Neural crest cell (in vitro differentiated cells): ENCODE results near the gene CTDSPL. TPM values are rescaled to one million over a fixed set of nuclear protein-coding genes. Genes with fewer than 3 reads are reported as not detected.
A peak's percentile ranks its signal among the peaks of the same experiment; 100 is the strongest.
"Not testable (repeated sequence)": the region's sequence is repeated elsewhere in the genome, so short reads cannot be mapped to it uniquely, and the experiment has no call there.

Experiments used
- DNase-seq: peaks from one replicate; pipeline ENCODE4 v3.0.0; 2021; ENCODE audit warnings: low read depth, mixed read lengths, low spot score
- H3K27ac Mint-ChIP-seq: one replicate; pipeline ENCODE4 v1.8.0; 2021; ENCODE audit warnings: mild to moderate bottlenecking, mixed read lengths; ENCODE audit not compliant: unreplicated experiment
- H3K27me3 Mint-ChIP-seq: 2 replicates; pipeline ENCODE4 v1.8.0; 2021; ENCODE audit warnings: low read depth, mild to moderate bottlenecking, mixed read lengths
- H3K36me3 Mint-ChIP-seq: 2 replicates; pipeline ENCODE4 v1.8.0; 2021; ENCODE audit warnings: low read depth, mild to moderate bottlenecking, mixed read lengths
- H3K4me1 Mint-ChIP-seq: 2 replicates; pipeline ENCODE4 v1.8.0; 2021; ENCODE audit warnings: mixed read lengths
- H3K4me3 Mint-ChIP-seq: one replicate; pipeline ENCODE4 v1.8.0; 2021; ENCODE audit warnings: mild to moderate bottlenecking, mixed read lengths
- H3K9me3 Mint-ChIP-seq: 2 replicates; pipeline ENCODE4 v1.8.0; 2021; ENCODE audit warnings: mixed read lengths
- microRNA-seq: library from miRNA; unstranded; fragments of <30 nt; microRNA quantifications from one replicate; pipeline ENCODE4, GENCODE V29; 2020
- total RNA-seq: library from RNA; stranded (reverse); gene quantifications from 2 replicates; pipeline ENCODE4 v1.2.1, GENCODE V29; 2021
- TF ChIP-seq, protein P1 (sequence below): fragments of 200-600 bp; sonication (generic); conservative IDR thresholded peaks from 2 replicates; pipeline ENCODE4 v1.5.0; 2021; ENCODE audit warnings: antibody characterized with exemption, mild to moderate bottlenecking

The CTDSPL gene
- total RNA-seq, 1 donor from 2014 or later: 42.2 TPM

DNA sequence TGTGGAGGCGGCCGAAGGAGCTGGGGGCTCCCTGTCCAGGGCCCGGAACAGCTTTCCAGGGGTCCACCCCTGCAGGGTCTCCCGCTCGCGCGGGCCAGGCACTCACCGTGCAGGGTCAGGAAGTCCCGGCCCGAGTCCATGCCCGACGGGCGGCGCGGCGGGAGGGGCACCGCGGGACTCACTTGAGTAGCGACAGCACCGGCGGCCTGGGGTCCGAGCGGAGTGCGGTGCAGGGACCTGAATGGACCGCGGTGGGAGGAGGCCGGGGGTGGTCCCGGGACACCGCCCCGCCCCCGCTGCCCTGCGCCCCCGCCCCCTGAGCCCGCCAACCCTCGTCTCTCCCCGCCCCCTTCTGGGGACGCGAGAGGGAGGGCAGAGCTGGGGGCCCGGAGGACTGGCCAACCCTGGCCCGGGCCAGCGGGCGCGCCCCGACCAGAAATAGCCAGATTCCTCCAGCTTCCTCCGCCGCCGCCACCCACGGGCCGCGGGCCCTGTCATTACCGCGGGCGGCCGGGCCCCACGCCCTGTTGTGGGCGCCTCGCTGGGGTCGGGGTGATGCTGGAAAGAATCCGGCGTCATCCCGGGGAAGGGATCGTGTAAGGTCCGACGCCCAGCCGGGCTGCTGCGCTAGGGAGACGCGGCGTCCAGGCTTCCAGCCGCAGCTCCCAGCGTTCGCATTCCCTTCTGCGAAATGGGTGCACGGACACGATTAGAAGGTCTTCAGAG lies 167.9 kb downstream of the CTDSPL start, which contains the start of gene PLCD1:
PLCD1 (minus strand) TSS at position 243 of the 726 bp plus-strand sequence; CDS start at position 140, 103 bp downstream.
- Mint-ChIP-seq H3K27me3 (peaks cover 17% of the 10 kb centered on the region), H3K9me3 (no peaks in the 10 kb centered on the region), H3K4me3 (peak within 1 kb of the TSS; percentile 95), H3K27ac (no peak within 1 kb of the TSS), H3K4me1 (peaks cover 24% of the 10 kb centered on the region), H3K36me3 (no peaks in the 10 kb centered on the region)
- DNase-seq: peak; percentile 65
- TF ChIP-seq, protein P1, sequence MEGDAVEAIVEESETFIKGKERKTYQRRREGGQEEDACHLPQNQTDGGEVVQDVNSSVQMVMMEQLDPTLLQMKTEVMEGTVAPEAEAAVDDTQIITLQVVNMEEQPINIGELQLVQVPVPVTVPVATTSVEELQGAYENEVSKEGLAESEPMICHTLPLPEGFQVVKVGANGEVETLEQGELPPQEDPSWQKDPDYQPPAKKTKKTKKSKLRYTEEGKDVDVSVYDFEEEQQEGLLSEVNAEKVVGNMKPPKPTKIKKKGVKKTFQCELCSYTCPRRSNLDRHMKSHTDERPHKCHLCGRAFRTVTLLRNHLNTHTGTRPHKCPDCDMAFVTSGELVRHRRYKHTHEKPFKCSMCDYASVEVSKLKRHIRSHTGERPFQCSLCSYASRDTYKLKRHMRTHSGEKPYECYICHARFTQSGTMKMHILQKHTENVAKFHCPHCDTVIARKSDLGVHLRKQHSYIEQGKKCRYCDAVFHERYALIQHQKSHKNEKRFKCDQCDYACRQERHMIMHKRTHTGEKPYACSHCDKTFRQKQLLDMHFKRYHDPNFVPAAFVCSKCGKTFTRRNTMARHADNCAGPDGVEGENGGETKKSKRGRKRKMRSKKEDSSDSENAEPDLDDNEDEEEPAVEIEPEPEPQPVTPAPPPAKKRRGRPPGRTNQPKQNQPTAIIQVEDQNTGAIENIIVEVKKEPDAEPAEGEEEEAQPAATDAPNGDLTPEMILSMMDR: no peak

DNA sequence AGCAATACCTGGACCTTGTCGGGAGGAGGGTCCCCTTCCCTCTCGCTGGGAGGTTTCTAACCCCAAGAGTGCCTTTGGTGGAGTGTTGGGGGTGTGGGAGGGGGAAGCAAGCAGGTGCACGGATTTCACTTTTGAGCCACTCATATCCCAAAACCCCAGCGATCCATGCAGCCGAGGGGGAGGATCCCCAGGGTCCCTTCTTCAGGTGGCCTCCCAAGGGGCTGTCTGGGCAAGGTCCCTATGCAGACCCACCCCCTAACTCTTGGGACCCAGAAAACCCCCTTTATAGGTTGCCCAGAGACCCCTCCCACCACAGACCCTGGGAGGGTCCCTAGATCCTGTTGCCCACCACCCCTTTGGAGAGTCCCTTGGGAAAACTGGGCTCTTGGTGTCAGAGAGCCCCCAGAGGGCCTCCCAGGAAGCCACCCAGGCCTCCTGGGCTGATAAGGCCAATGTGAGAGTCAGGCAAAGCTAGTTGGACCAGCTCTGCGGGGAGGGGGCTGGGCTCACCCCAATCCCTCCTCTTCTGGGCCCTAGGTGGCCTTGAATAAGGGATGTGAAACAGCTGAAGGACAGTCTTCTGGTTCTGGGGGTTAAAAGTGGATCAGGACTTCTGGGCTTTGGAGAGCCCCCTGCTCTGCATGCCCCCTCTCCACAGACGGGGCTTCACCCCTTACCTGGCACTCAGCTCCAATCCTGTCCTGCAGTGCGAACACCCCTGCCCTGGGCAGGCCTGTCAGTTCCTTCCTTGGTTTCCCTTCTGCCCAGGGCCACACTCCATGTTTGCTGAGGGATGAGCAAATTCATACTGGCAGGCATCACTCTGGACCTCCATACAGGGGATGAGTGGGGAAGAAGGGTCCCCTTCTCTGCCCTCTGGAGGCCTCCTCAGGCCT lies 168.7 kb downstream of the CTDSPL start:
- no peak overlapping the region for H3K27ac Mint-ChIP-seq
- TF ChIP-seq, protein P1: no peak
- H3K27me3 Mint-ChIP-seq: peaks cover 17% of the 10 kb centered on the region
- no peaks in the 10 kb centered on the region for H3K36me3 Mint-ChIP-seq
- no peak for DNase-seq
- H3K9me3 Mint-ChIP-seq: no peaks in the 10 kb centered on the region
- H3K4me1 Mint-ChIP-seq: peaks cover 16% of the 10 kb centered on the region
- H3K4me3 Mint-ChIP-seq: peak overlapping the region; percentile 91

DNA sequence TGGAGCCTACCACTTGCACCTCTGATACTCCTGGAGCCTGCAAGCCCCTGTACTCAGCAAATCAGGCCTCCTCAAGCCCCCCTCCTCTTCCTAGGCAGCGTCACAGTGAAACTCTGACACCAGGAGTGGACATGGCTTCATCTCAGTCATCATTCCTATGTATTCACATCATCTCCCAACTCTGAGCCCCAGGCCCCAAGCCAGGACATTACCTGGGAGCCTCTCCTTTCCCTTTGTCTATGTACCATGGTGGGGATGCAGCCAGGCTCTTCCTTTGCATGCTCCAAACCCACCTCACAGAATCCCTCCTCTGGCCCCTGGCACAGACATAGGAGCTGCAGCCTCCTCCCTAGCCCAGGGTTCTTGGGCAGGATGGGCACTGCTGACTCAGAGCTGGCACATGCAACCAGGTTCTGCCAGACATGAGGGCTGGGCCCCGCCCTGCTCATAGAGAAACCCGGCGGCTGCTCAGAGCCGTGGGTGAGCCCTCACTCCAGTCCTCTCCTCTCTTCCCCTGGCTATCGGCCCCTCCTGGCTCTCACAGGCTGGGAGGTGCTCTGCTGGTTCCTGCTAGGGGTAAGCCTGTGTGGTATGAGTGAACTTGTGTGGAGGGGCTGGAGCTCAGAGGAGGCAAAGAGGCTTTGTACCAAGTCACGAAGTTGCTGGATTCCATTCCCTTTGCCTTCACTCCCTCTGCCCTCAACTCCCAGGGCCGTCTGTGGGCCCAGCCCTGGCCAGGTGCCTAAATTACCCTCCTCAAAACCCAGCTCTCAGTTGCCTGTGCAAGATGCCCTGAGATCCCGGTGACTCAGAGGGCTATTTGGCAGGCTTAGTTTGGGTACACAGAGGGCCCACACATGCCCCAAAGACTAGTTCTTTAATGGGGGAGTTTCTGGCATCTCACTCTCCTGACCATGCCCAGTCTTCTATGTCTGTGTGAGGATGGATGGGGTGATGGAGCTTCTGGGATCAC lies 169.6 kb downstream of the CTDSPL start:
- Mint-ChIP-seq H3K27me3 (peaks cover 17% of the 10 kb centered on the region), H3K36me3 (no peaks in the 10 kb centered on the region), H3K4me3 (peak overlapping the region; percentile 91), H3K9me3 (no peaks in the 10 kb centered on the region), H3K27ac (no peak overlapping the region), H3K4me1 (peaks cover 10% of the 10 kb centered on the region)
- TF ChIP-seq, protein P1: no peak
- DNase-seq: no peak

DNA sequence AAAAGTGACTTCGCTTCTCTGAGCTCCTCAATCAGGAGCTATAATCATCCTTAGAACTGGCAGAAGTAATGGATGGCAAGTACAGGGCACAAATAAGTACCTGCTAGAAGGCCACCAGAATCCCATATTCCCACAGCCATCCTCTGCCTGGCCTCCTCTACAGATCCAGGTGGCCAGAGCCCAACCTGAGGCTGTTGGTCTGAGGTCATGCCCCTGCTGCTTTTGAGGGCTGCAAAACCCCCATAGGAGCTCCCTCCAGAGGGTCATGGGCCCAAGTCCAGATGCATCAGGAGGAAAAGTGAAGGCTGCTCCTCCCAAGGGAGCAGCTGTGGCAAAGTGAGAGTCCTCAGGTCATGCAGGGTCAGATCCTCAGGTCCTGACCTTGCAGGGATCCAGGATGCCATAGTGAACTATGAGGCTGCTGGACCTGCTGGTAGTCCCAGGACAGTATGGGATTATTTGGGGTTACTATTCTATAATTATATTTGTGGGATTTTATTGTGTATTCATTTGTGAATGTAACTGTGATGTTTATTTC lies 170.7 kb downstream of the CTDSPL start:
- no peak overlapping the region for H3K27ac Mint-ChIP-seq
- peak overlapping the region; percentile 45 for H3K4me3 Mint-ChIP-seq
- TF ChIP-seq, protein P1: no peak
- peaks cover 17% of the 10 kb centered on the region for H3K27me3 Mint-ChIP-seq
- H3K9me3 Mint-ChIP-seq: no peaks in the 10 kb centered on the region
- peaks cover 10% of the 10 kb centered on the region for H3K4me1 Mint-ChIP-seq
- no peaks in the 10 kb centered on the region for H3K36me3 Mint-ChIP-seq
- no peak for DNase-seq

DNA sequence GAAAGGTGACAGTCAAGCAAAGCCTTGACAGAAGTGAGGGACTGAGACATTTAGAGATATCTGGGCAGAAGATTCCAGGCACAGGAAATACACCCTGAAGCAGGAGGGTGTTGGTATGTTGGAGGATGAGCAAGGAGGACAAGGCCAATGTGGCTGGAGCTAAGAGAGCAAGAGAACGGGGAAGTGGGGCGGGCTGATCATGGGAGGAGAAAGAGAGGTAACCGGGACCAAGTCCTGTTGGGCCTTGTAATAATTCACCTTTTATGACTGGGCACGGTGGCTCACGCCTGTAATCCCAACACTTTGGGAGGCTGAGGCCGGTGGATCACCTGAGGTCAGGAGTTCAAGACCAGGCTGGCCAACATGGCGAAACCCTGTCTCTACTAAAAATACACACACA lies 171.9 kb downstream of the CTDSPL start:
- H3K4me1 Mint-ChIP-seq, H3K27ac Mint-ChIP-seq, H3K36me3 Mint-ChIP-seq, H3K27me3 Mint-ChIP-seq, H3K9me3 Mint-ChIP-seq, DNase-seq: not testable (repeated sequence)
- H3K4me3 Mint-ChIP-seq: peak overlapping the region; percentile 42

Small RNAs within 50 kb of the gene (microRNA-seq; reads per million reads assigned to microRNA genes)
- gene MIR26A1: 24.9 reads per million, percentile 39 among the genes with 10 or more reads in this experiment

Other genes starting within 250 kb of the CTDSPL start
- gene VILL, start 128.9 kb downstream of the CTDSPL start, total RNA-seq: 4.9 and 6.2 TPM in 2 replicates
- 36.9 and 37.2 TPM in 2 replicates for gene PLCD1, start 167.8 kb downstream of the CTDSPL start, total RNA-seq
- gene DLEC1, start 177.3 kb downstream of the CTDSPL start, total RNA-seq: 1.1 and 1.3 TPM in 2 replicates